HG03280 (cell line): Measurements from ENCODE around the gene NXPE3.

Experiments used
- ATAC-seq: cut with Tn5 transposase; IDR thresholded peaks from one replicate; pipeline ENCODE4 v1.9.1; 2021; ENCODE audit warnings: mild to moderate bottlenecking, moderate library complexity; ENCODE audit not compliant: unreplicated experiment

The NXPE3 gene

GRCh38 chr3:101802179-101802578 lies 23.2 kb downstream of the NXPE3 start:
- no peak for ATAC-seq

DNA sequence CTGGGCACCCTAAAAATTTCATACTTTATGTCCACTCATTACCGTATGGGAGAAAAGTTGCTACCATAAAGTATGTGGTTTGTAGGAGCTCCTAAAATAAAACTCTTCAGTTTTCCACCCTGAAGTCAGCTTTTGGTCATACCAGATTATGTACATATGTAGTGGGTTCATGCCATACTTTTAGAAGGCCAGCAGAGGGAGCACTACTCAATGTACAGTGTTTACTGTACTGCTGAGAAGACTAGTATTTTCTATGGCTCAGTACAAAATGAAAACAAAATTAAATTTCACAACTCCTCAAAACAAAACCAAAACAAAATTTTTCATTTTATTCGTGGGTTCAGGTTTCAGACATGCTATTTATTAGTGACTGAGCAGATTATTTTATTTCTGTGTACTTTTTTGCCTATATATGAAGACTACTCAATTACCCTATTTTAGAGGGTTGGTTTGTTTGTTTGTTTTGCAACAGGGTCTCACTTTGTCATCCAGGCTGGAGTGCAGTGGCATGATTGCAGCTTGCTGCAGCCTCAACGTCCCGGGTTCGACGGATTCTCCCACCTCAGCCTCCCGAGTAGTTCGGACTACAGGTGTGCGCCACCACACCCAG lies 24.3 kb downstream of the NXPE3 start:
- ATAC-seq = peak; percentile 96

- ATAC-seq = no peak
Measured at GRCh38 chr3:101803939-101804338, 24.9 kb downstream of the NXPE3 start.

- no peak for ATAC-seq
Measured at GRCh38 chr3:101806491-101806890, 27.5 kb downstream of the NXPE3 start.

DNA sequence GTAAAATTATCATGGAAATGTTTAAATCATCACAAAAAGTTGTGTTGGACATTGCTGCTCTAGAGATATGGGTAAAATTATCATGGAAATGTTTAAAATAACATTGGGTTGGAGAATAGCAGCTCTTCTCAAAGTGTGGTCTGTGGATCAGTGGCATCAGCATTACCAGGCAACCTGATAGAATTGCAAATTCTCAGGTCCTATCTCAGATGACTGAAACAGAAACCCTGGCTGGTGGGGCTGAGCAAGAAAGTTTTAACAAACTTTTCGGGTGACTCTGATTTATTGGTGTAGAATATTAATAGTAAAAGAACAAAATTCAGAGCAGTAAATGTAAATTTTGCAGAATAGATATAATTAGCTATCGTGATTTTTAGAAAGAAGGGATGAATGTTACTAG lies 28.9 kb downstream of the NXPE3 start:
- ATAC-seq = peak; percentile 79

GRCh38 chr3:101809178-101810021 lies 30.4 kb downstream of the NXPE3 start:
- no peak for ATAC-seq

DNA sequence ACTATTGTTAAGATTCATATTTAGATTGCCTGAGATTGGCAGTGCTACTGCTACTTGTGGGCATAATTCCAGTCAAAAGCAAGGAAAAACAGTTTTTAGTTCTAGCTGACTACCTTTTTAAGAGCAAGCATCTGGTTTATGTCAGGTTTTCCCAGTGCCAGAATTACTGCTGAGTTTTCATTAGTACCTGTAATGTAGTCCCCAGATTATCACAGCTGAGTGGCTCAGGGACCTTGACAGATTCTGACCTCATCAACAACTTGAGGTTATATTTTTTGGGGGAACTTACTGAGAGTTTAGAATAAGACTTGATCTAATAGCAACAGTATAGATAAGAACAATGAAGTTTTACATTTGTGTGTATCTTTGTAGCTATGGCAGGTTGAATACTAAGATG lies 31.0 kb downstream of the NXPE3 start:
- no peak for ATAC-seq

DNA sequence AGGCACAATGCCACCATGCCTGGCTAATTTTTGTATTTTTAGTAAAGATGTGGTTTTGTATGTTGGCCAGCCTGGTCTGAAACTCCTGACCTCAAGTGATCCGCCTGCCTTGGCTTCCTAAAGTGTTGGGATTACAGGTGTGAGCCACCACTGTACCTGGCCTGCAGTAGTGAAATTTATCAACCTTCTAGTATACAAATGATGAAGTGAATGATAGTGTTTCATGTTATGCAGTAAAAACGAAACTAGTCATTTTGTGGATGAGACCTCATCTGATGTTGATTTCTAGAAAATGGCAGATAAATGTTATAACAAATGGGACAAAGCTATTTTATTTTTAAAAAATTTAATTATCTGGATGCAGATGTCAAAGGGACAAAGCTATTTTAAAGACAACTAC lies 32.9 kb downstream of the NXPE3 start:
- no peak for ATAC-seq

DNA sequence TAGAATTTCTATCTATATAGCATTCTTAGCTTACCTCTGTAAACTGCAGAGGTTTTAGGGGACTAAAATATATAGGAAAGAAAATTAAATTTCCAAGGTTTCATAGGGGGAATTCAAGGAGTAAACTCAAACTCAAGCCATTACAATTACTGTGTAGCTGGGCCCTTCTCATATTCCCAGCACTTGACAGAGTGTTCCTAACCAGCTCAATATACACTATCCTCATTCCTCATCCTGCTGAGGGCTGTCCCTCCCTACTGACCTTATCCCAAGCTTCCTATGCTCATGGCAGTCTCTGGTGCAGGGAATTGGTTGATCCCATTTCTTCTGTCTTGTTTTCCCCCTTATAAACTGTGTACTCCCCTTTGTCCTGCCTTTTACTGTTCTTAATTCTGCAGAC lies 33.9 kb downstream of the NXPE3 start:
- ATAC-seq = no peak

DNA sequence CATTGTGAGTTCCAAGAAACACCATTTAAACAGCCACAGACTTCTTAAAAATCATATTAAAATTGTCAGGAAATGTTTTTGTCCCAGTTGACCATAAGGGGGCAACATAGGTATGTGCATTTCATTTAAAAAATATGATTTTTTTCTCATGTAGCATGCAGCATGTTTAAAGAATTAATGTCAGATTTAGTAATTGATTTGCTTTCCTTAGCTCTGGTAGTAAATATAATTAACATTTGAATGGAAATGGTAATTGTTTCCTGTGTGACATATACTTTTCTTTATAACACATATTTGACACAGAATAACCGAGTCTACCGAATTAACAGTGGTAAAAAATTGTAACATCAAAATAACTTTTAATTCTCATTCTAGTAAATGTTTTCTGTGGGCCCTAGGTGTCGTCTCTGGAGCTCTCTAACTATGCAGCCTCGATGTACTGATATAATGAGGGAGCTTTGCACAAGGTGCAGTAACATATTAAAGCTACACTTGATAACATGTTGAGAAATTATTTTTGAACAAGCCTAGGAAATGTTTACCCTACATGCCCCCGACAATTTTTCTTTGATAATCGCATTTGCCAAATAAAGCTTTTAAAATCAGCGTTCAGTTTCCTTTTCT lies 34.9 kb downstream of the NXPE3 start:
- no peak for ATAC-seq

DNA sequence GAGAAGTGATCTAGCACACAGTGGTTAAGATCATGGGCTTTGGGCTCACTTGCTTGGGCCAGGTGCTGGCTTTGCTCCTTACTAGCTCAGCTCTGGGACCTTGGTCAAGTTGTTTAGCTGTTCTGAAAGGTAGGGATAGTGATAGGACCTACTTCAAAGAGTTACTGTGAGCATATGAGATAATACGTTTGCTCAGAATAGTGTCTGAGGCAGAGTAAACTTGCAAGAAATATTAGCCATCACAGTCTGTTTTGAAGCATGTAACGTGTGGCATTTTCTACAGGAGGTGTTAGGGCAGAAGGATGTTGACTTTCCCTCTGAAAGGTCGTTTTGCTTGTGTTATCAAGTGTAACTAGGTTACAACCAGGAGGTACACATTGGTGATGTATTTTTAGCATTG lies 35.8 kb downstream of the NXPE3 start:
- ATAC-seq = no peak

- ATAC-seq = no peak
Measured at GRCh38 chr3:101816215-101817149, 37.5 kb downstream of the NXPE3 start.

DNA sequence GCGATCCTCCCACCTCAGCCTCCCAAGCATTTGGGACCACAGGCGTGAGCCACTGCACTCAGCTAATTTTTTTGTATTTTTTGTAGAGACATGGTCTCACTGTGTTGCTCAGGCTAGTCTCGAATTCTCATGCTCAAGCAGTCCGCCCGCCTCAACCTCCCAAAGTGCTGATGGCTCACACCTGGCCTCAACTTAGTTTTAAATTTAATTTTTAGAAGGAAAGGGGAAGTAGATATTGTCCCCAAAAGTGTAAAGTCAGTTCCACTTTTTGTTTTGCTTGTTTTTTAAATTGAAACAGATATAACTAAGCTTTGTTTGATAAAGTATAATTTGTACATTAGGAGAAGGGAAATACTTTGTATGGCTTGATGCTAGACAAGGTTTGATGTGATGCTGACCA lies 39.0 kb downstream of the NXPE3 start:
- no peak for ATAC-seq

GRCh38 chr3:101819649-101820206 lies 40.7 kb downstream of the NXPE3 start:
- ATAC-seq = no peak

DNA sequence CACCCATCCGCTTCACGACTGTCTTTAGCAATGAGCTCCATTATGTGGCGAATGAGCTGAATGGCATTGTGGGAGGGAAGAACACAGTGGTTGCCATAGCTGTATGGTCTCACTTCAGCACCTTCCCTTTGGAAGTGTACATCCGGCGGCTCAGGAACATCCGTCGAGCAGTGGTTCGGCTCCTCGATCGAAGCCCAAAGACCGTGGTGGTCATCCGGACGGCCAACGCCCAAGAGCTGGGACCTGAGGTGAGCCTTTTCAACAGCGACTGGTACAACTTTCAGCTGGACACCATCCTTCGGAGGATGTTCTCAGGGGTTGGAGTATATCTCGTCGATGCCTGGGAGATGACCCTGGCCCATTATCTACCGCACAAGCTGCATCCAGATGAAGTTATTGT lies 42.5 kb downstream of the NXPE3 start:
- ATAC-seq = no peak

GRCh38 chr3:101823525-101823924 lies 44.5 kb downstream of the NXPE3 start:
- no peak for ATAC-seq

- no peak for ATAC-seq
Measured at GRCh38 chr3:101824702-101825101, 45.7 kb downstream of the NXPE3 start.

GRCh38 chr3:101825904-101826445 lies 47.0 kb downstream of the NXPE3 start:
- ATAC-seq = no peak

DNA sequence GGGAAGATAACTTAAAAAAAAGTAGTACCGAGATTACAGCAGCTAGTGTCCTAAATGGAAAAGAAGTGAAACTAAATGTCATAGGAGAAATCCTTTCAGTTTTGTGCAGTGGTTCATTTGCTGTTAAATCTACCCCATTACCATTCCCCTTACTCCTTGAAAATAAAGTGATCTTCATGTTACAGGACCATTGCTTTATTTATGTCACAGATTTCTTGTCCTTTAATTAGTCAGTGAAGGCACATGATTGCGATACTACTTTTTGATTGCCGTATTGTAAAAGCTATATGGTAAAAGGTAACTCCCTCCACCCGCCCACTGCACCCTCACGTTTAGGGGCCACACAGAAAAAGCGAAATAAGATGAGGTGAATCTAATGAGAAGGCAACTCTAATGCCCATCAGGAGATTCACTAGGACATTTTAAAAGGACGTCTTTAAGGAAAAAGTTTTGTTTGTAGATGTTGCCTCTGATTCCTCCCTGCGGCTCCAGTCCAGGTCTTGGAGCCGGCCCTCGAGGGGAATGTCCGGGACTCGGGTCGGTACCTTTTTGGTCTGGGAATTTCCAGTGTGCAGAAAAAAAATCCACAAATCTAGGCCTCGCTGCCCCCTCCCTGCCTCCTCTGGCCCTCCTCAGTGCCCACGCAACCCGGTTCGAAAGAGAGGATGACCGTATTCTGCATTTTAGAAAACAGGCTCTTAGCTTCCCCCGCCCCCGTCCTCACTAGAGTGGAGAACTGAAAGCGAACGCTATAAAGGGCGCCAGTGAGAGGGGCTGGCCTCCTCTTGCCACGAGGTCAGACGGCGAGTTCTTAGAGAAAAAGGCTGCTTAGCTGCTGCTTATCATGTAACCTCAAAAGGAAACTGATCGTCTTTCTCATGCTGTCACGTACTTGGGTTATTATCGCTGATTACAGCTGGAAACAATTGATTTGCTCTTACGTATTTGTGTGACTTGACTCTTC lies 48.5 kb downstream of the NXPE3 start:
- peak; percentile 90 for ATAC-seq
